IMR-90 (cell line): Measurements from ENCODE around the gene ARAP3. TPM values are rescaled to one million over a fixed set of nuclear protein-coding genes. Genes with fewer than 3 reads are reported as not detected.

Experiments
- ATAC-seq: fragments of 200-7000 bp; cut with Tn5 transposase; 2 replicates; pipeline ENCODE4 v1.9.1; 2020; ENCODE audit warnings: low read depth, mild to moderate bottlenecking, moderate library complexity
- BruUV-seq: library from RNA; stranded (reverse); fragments of 400-500 nt; replicated peaks from 2 replicates; lab custom pipeline; 2021; lab: Mats Ljungman, UMichigan
- CTCF ChIA-PET: fragments of 300-600 bp; formaldehyde crosslinking; extraction: SDS; loops from one replicate; lab custom pipeline; 2021; ENCODE audit warnings: antibody characterized with exemption; lab: Yijun Ruan, JAX
- POLR2A ChIA-PET: fragments of 300-600 bp; sonication (Branson Sonifier 250); formaldehyde crosslinking; loops from one replicate; lab custom pipeline; 2022; ENCODE audit warnings: antibody characterized with exemption; ENCODE audit not compliant: unreplicated experiment; lab: Charles Lee
- DNase-seq: peaks from one replicate; pipeline ENCODE4 v3.0.0; 2013
- H2AFZ ChIP-seq: replicated peaks from 2 replicates; pipeline ENCODE3; 2013; ENCODE audit warnings: low read length, mild to moderate bottlenecking; ENCODE audit not compliant: poor library complexity
- H2AK5ac ChIP-seq: 2 replicates; pipeline ENCODE4 v1.6.1; 2013; ENCODE audit warnings: low read depth, low read length, inconsistent platforms
- H2AK9ac ChIP-seq: replicated peaks from 2 replicates; pipeline ENCODE3; 2013; ENCODE audit warnings: mild to moderate bottlenecking, low read depth, low read length, moderate library complexity; ENCODE audit not compliant: poor library complexity
- H2BK120ac ChIP-seq: 2 replicates; pipeline ENCODE4 v1.6.1; 2013; ENCODE audit warnings: low read depth, low read length, inconsistent platforms
- H2BK15ac ChIP-seq: 3 replicates; pipeline ENCODE4 v1.6.1; 2013; ENCODE audit warnings: low read depth, low read length, inconsistent platforms
- H2BK20ac ChIP-seq: 2 replicates; pipeline ENCODE4 v1.6.1; 2013; ENCODE audit warnings: low read depth, mild to moderate bottlenecking, inconsistent platforms, low read length, moderate library complexity
- H2BK5ac ChIP-seq: 2 replicates; pipeline ENCODE4 v1.6.1; 2013; ENCODE audit warnings: mild to moderate bottlenecking, low read depth, low read length, inconsistent platforms; ENCODE audit not compliant: poor library complexity, severe bottlenecking
- H3K14ac ChIP-seq: replicated peaks from 2 replicates; pipeline ENCODE4 v1.6.1; 2013; ENCODE audit warnings: low read depth, low read length, inconsistent platforms
- H3K18ac ChIP-seq: 2 replicates; pipeline ENCODE4 v1.6.1; 2013; ENCODE audit warnings: low read depth, low read length, control low read depth
- H3K23ac ChIP-seq: 2 replicates; pipeline ENCODE4 v1.6.1; 2013; ENCODE audit warnings: low read depth, low read length, inconsistent platforms
- H3K27ac ChIP-seq: 2 replicates; pipeline ENCODE4 v1.5.1; 2013; ENCODE audit warnings: mild to moderate bottlenecking, control low read depth, low read length; ENCODE audit not compliant: insufficient read depth
- H3K27me3 ChIP-seq: 2 replicates; pipeline ENCODE4 v1.6.1; 2013; ENCODE audit warnings: low read length; ENCODE audit not compliant: control insufficient read depth, insufficient read depth
- H3K36me3 ChIP-seq: 2 replicates; pipeline ENCODE4 v1.6.1; 2013; ENCODE audit warnings: low read length, mixed read lengths; ENCODE audit not compliant: control insufficient read depth, insufficient read depth
- H3K4ac ChIP-seq: 2 replicates; pipeline ENCODE4 v1.6.1; 2013; ENCODE audit warnings: low read depth, low read length, inconsistent platforms
- H3K4me1 ChIP-seq: 2 replicates; pipeline ENCODE4 v1.6.1; 2013; ENCODE audit warnings: low read length, mixed read lengths; ENCODE audit not compliant: control insufficient read depth, insufficient read depth
- H3K4me2 ChIP-seq: 2 replicates; pipeline ENCODE4 v1.6.1; 2013; ENCODE audit warnings: low read depth, mild to moderate bottlenecking, control low read depth, low read length, moderate library complexity
- H3K4me3 ChIP-seq: 2 replicates; pipeline ENCODE4 v1.5.1; 2013; ENCODE audit warnings: low read depth, mild to moderate bottlenecking, control low read depth, low read length, moderate library complexity; ENCODE audit not compliant: insufficient read depth
- H3K56ac ChIP-seq: 2 replicates; pipeline ENCODE4 v1.6.1; 2013; ENCODE audit warnings: low read length, inconsistent platforms; ENCODE audit not compliant: insufficient read depth; ENCODE audit errors: extremely low read depth
- H3K79me1 ChIP-seq, 2 experiments: 2 replicates each; pipeline ENCODE4 v1.6.1; 2013; ENCODE audit warnings: low read length in 2 of 2, inconsistent platforms in 1 of 2, low read depth in 1 of 2
- H3K9ac ChIP-seq: 2 replicates; pipeline ENCODE4 v1.6.1; 2013; ENCODE audit warnings: low read depth, low read length, control low read depth
- H3K9me1 ChIP-seq: 2 replicates; pipeline ENCODE4 v1.6.1; 2013; ENCODE audit warnings: low read length, inconsistent platforms; ENCODE audit not compliant: insufficient read depth
- H3K9me3 ChIP-seq: 2 replicates; pipeline ENCODE4 v1.6.1; 2013; ENCODE audit warnings: low read length; ENCODE audit not compliant: control insufficient read depth, insufficient read depth
- H4K20me1 ChIP-seq: 2 replicates; pipeline ENCODE4 v1.6.1; 2013; ENCODE audit warnings: low read length, inconsistent platforms; ENCODE audit not compliant: insufficient read depth
- H4K5ac ChIP-seq: 2 replicates; pipeline ENCODE4 v1.6.1; 2013; ENCODE audit warnings: mild to moderate bottlenecking, low read depth, low read length, control low read depth
- H4K8ac ChIP-seq, 2 experiments: 2 replicates each; pipeline ENCODE4 v1.6.1; 2013; ENCODE audit warnings: low read depth in 2 of 2, low read length in 2 of 2, control low read depth in 1 of 2, inconsistent platforms in 1 of 2
- H4K91ac ChIP-seq: 2 replicates; pipeline ENCODE4 v1.6.1; 2013; ENCODE audit warnings: low read depth, low read length, inconsistent platforms; ENCODE audit not compliant: insufficient read depth
- BHLHE40 ChIP-seq: fragments of 150-350 bp; IDR thresholded peaks from 2 replicates; pipeline ENCODE4 v1.6.1; 2016; ENCODE audit warnings: mild to moderate bottlenecking, low read depth, low read length
- ELK1 ChIP-seq: fragments of 150-350 bp; IDR thresholded peaks from 2 replicates; pipeline ENCODE4 v1.6.1; 2016; ENCODE audit warnings: low read depth, mild to moderate bottlenecking, low read length, moderate library complexity, borderline replicate concordance
- NFE2L2 ChIP-seq: fragments of 150-350 bp; IDR thresholded peaks from 2 replicates; pipeline ENCODE4 v1.6.1; 2016; ENCODE audit warnings: low read depth, mild to moderate bottlenecking, low read length
- POLR2A ChIP-seq: IDR thresholded peaks from 2 replicates; pipeline ENCODE4 v1.6.1; 2012; ENCODE audit warnings: mild to moderate bottlenecking, low read depth, low read length
- RAD21 ChIP-seq: IDR thresholded peaks from 2 replicates; pipeline ENCODE4 v1.6.1; 2012; ENCODE audit warnings: low read length, improper control_type of control experiment
- RCOR1 ChIP-seq: IDR thresholded peaks from 2 replicates; pipeline ENCODE4 v1.6.1; 2012; ENCODE audit warnings: mild to moderate bottlenecking, low read length, improper control_type of control experiment; ENCODE audit not compliant: insufficient replicate concordance
- USF2 ChIP-seq: fragments of 150-350 bp; IDR thresholded peaks from 2 replicates; pipeline ENCODE4 v1.6.1; 2017; ENCODE audit warnings: mild to moderate bottlenecking, antibody characterized with exemption, low read length, low read depth
- WGBS, 2 experiments: methylation state at CpG; one replicate each; pipeline versions ENCODE4 v1.1.5 to v1.1.7; 2013; ENCODE audit warnings: missing lambda C conversion rate in 2 of 2; ENCODE audit not compliant: insufficient read length in 1 of 2; ENCODE audit errors: extremely low coverage in 2 of 2; 5-methylcytosine and 5-hydroxymethylcytosine counted together
- dilution Hi-C: fragments of 300-500 bp; cut with HindIII; formaldehyde crosslinking; loops from one replicate; pipeline ENCODE4 v1.14.3; 2018; ENCODE audit warnings: low sequenced_read_pairs; ENCODE audit not compliant: unreplicated experiment
- in situ Hi-C: fragments of 300-500 bp; cut with MboI; formaldehyde crosslinking; loops from 3 replicates; pipeline ENCODE4 v1.14.3; 2019; ENCODE audit warnings: low sequenced_read_pairs, inconsistent platforms, mixed read lengths
- intact Hi-C: fragments of 100-400 bp; cut with micrococcal nuclease; formaldehyde crosslinking; loops from 2 replicates; pipeline ENCODE4 v1.10.0; 2022
- polyA plus RNA-seq, 3 experiments: library from polyadenylated mRNA; depleted of rRNA; stranded (reverse); fragments of >200 nt; gene quantifications; 2 replicates each; pipeline ENCODE4 v1.2.3, GENCODE V29; 2012; ENCODE audit warnings: low replicate concordance in 1 of 3
- total RNA-seq: library from RNA; depleted of rRNA; stranded (reverse); fragments of >200 nt; gene quantifications from 2 replicates; pipeline ENCODE4 v1.2.3, GENCODE V29; 2012

ARAP3 gene
- total and polyA plus RNA-seq, 2 of the 4 experiments (the other 2 are of a cell fraction), result 2.2 to 6.9 TPM

GRCh38 chr5:141717043-141717442 is 35.0 kb upstream of the ARAP3 start:
- dilution Hi-C loops, result no loop called here

More at GRCh38 chr5:141717043-141717442, 35.0 kb upstream of the ARAP3 start:
- no peak for ATAC-seq
- no peak overlapping the region for H3K27ac ChIP-seq
- intact Hi-C loops (no loop called here), in situ Hi-C loops (no loop called here)
- H4K20me1 ChIP-seq, result no peaks in the 10 kb centered on the region
- no TSS peak for BruUV-seq
- H2AFZ ChIP-seq, result no peak overlapping the region
- H3K79me1 ChIP-seq, result no peaks in the 10 kb centered on the region
- H3K56ac ChIP-seq, result no peak overlapping the region
- no peak overlapping the region for H2BK5ac ChIP-seq
- no CpG with 5 or more reads among the region's 3 CpGs for WGBS, 2 experiments
- ChIA-PET POLR2A (no interaction called here), CTCF (no interaction called here)
- H4K5ac ChIP-seq, result no peak overlapping the region
- no peak overlapping the region for H2AK9ac ChIP-seq
- no peak overlapping the region for H2BK20ac ChIP-seq
- no peak overlapping the region for H3K9ac ChIP-seq
- peaks cover 42% of the 10 kb centered on the region for H3K27me3 ChIP-seq
- H3K9me1 ChIP-seq, result no peaks in the 10 kb centered on the region
- H3K4me3 ChIP-seq, result no peak overlapping the region
- no peak overlapping the region for H2BK120ac ChIP-seq
- no peak overlapping the region for H3K23ac ChIP-seq
- H3K36me3 ChIP-seq, result no peaks in the 10 kb centered on the region
- no peak overlapping the region for H3K4me2 ChIP-seq
- H2BK15ac ChIP-seq, result no peak overlapping the region
- H2AK5ac ChIP-seq, result no peak overlapping the region
- no peaks in the 10 kb centered on the region for H3K4me1 ChIP-seq
- no peak overlapping the region for H3K18ac ChIP-seq
- H3K14ac ChIP-seq, result no peak overlapping the region
- no peak overlapping the region for H3K4ac ChIP-seq
- no peak overlapping the region for H4K8ac ChIP-seq
- no peak overlapping the region for H4K91ac ChIP-seq
- H3K9me3 ChIP-seq, result peaks cover 3% of the 10 kb centered on the region; the same call in 1 of the 2 replicates
- DNase-seq, result no peak
- no peak for TF ChIP-seq RAD21
- TF ChIP-seq NFE2L2, result no peak
- no peak for TF ChIP-seq RCOR1
- TF ChIP-seq BHLHE40, result no peak
- no peak for TF ChIP-seq POLR2A
- TF ChIP-seq USF2, result no peak
- TF ChIP-seq ELK1, result no peak
